ENCODE data around the gene COA8. TPM values are rescaled to one million over a fixed set of nuclear protein-coding genes. Genes with fewer than 3 reads are reported as not detected.
A peak's percentile ranks its signal among the peaks of the same experiment; 100 is the strongest.

Gene COA8
- total and polyA plus RNA-seq, 9 of the 15 experiments (the other 6 are each of a cell fraction or from before 2014, with no cell fraction given), result 5.0 to 35.3 (median 25.7) TPM

DNA sequence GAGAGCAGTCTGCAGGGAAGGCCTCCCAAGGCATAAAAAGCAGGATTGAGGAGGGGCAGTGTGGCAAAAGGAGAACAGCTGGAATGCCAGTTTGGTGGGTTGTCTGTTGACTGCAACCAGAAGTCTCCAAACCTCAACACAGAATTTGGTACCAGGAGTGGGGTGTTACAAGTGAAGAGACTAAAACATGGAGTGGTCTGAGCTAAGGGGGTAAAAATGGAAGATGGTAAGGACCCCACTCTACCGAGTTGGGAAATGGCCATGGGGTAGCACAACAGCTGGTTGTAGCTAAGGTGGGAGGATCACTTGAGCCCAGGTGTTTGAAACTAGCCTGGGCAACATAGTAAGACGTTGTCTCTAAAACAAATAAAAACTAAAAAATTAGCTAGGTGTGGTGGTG lies 48.5 kb downstream of the COA8 start (continued):
- TF ChIP-seq ESRRA (IDR thresholded peaks at IDR 0.05; ENCODE audit: borderline replicate concordance, low read depth) (no peak), ILF3 (IDR thresholded peaks at IDR 0.05; ENCODE audit: borderline replicate concordance) (no peak), CBX5 (IDR thresholded peaks at IDR 0.05; ENCODE audit: borderline replicate concordance, low read depth) (0 out of 2 replicates have a peak, but pooled peaks have one; percentile 59), TEAD4 (IDR thresholded peaks at IDR 0.05; ENCODE audit: low read length) (no peak), TEAD4 (CRISPR knock-in tag; IDR thresholded peaks at IDR 0.05; ENCODE audit: borderline replicate concordance) (no peak), TRIM28 (IDR thresholded peaks at IDR 0.05) (peak; percentile 67; the same call in 1 of the 2 replicates), RBM25 (IDR thresholded peaks at IDR 0.05; ENCODE audit: low read depth, low read length, severe bottlenecking) (no peak), SIN3B (IDR thresholded peaks at IDR 0.05; ENCODE audit: low read depth) (no peak), MAFF (IDR thresholded peaks at IDR 0.05; ENCODE audit: low read length) (no peak), ZNF445 (CRISPR knock-in tag; IDR thresholded peaks at IDR 0.05; ENCODE audit: low read depth) (no peak), LCOR (CRISPR knock-in tag; IDR thresholded peaks at IDR 0.05) (no peak), ZEB2 (IDR thresholded peaks at IDR 0.05) (no peak), SP1 (CRISPR knock-in tag; IDR thresholded peaks at IDR 0.05) (no peak), FOS (IDR thresholded peaks at IDR 0.05; ENCODE audit: extremely low read depth, insufficient read length) (no peak), FUS (optimal IDR thresholded peaks at IDR 0.05; ENCODE audit: low read depth, low read length) (no peak), ZNF224 (CRISPR knock-in tag; IDR thresholded peaks at IDR 0.05) (no peak), ZNF785 (CRISPR knock-in tag; IDR thresholded peaks at IDR 0.05) (no peak), ARID2 (IDR thresholded peaks at IDR 0.05) (no peak)
- TF ChIP-seq, protein P1, sequence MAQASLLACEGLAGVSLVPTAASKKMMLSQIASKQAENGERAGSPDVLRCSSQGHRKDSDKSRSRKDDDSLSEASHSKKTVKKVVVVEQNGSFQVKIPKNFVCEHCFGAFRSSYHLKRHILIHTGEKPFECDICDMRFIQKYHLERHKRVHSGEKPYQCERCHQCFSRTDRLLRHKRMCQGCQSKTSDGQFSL (CRISPR knock-in tag; IDR thresholded peaks at IDR 0.05), result no peak
- TF ChIP-seq, protein P1 (tag; IDR thresholded peaks at IDR 0.05), result no peak
- TF ChIP-seq, protein P2, sequence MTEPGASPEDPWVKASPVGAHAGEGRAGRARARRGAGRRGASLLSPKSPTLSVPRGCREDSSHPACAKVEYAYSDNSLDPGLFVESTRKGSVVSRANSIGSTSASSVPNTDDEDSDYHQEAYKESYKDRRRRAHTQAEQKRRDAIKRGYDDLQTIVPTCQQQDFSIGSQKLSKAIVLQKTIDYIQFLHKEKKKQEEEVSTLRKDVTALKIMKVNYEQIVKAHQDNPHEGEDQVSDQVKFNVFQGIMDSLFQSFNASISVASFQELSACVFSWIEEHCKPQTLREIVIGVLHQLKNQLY (CRISPR knock-in tag; conservative IDR thresholded peaks at IDR 0.05), result no peak
- TF ChIP-seq, protein P3, sequence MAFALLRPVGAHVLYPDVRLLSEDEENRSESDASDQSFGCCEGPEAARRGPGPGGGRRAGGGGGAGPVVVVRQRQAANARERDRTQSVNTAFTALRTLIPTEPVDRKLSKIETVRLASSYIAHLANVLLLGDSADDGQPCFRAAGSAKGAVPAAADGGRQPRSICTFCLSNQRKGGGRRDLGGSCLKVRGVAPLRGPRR (CRISPR knock-in tag; IDR thresholded peaks at IDR 0.05), result no peak
